Activated T-helper 2 cell treated with anti-CD3 and anti-CD28 coated beads, Interferon-gamma antibody, Interleukin-2, Interleukin-4, amounts not matched to agents 10 μg/mL and 5 μg/mL and 100 μg/mL, durations not matched to agents 14 hours and 24 hours and 36 hours (primary cell): ENCODE measurements around the gene ZBTB9. TPM values are rescaled to one million over a fixed set of nuclear protein-coding genes. Genes with fewer than 3 reads are reported as not detected.
"Not testable (repeated sequence)": the region's sequence is repeated elsewhere in the genome, so short reads cannot be mapped to it uniquely, and the experiment has no call there.

Experiments used
- DNase-seq: peaks from one replicate; pipeline ENCODE4 v3.0.0; 2021; ENCODE audit warnings: low spot score
- H3K27ac Mint-ChIP-seq: one replicate; pipeline ENCODE4 v1.8.0; 2021; ENCODE audit warnings: mixed read lengths
- H3K27me3 Mint-ChIP-seq: one replicate; pipeline ENCODE4 v1.8.0; 2021; ENCODE audit warnings: low read depth, mixed read lengths
- H3K36me3 Mint-ChIP-seq: one replicate; pipeline ENCODE4 v1.8.0; 2021; ENCODE audit warnings: low read depth, mixed read lengths
- H3K4me1 Mint-ChIP-seq: one replicate; pipeline ENCODE4 v1.8.0; 2021; ENCODE audit warnings: low read depth, mixed read lengths
- H3K4me3 Mint-ChIP-seq: one replicate; pipeline ENCODE4 v1.8.0; 2021; ENCODE audit warnings: low read depth, mild to moderate bottlenecking, moderate library complexity, mixed read lengths
- H3K9me3 Mint-ChIP-seq: one replicate; pipeline ENCODE4 v1.8.0; 2021; ENCODE audit warnings: mixed read lengths
- intact Hi-C: fragments of 100-400 bp; cut with micrococcal nuclease; formaldehyde crosslinking; loops from one replicate; pipeline ENCODE4 v1.15.1; 2023
- total RNA-seq: library from RNA; stranded (reverse); gene quantifications from 2 replicates; pipeline ENCODE4 v1.2.3, GENCODE V29; 2022

Gene ZBTB9
- total RNA-seq, 1 donor from 2014 or later, result 11.5 TPM

- Mint-ChIP-seq H3K4me3 (no peak overlapping the region), H3K27me3 (peaks cover 12% of the 10 kb centered on the region)
Measured at GRCh38 chr6:33466075-33466735, 11.8 kb downstream of the ZBTB9 start.

GRCh38 chr6:33467091-33467490 lies 12.7 kb downstream of the ZBTB9 start:
- H3K36me3 Mint-ChIP-seq, result no peaks in the 10 kb centered on the region
- peaks cover 10% of the 10 kb centered on the region for H3K27me3 Mint-ChIP-seq
- no peak for DNase-seq
- intact Hi-C loops, result no loop called here
- no peaks in the 10 kb centered on the region for H3K9me3 Mint-ChIP-seq
- no peak overlapping the region for H3K4me3 Mint-ChIP-seq
- H3K27ac Mint-ChIP-seq, result no peak overlapping the region
- H3K4me1 Mint-ChIP-seq, result no peaks in the 10 kb centered on the region

More at GRCh38 chr6:33466075-33466735, 11.8 kb downstream of the ZBTB9 start:
- Mint-ChIP-seq H3K27ac (no peak overlapping the region), H3K36me3 (no peaks in the 10 kb centered on the region), H3K9me3 (no peaks in the 10 kb centered on the region), H3K4me1 (no peaks in the 10 kb centered on the region)
- intact Hi-C loops, result no loop called here
- DNase-seq, result no peak

GRCh38 chr6:33469661-33470060 lies 15.3 kb downstream of the ZBTB9 start:
- Mint-ChIP-seq H3K27ac (no peak overlapping the region), H3K4me1 (no peaks in the 10 kb centered on the region), H3K36me3 (no peaks in the 10 kb centered on the region), H3K9me3 (no peaks in the 10 kb centered on the region), H3K27me3 (peaks cover 6% of the 10 kb centered on the region), H3K4me3 (no peak overlapping the region)
- intact Hi-C loops, result no loop called here
- no peak for DNase-seq

- DNase-seq, result no peak
- Mint-ChIP-seq H3K4me1 (no peaks in the 10 kb centered on the region), H3K36me3 (no peaks in the 10 kb centered on the region), H3K27me3 (peaks cover 12% of the 10 kb centered on the region), H3K27ac (no peak overlapping the region), H3K9me3 (no peaks in the 10 kb centered on the region), H3K4me3 (no peak overlapping the region)
- intact Hi-C loops, result no loop called here
Measured at GRCh38 chr6:33477864-33478263, 23.5 kb downstream of the ZBTB9 start.

- H3K4me3 Mint-ChIP-seq, result no peak overlapping the region
- H3K4me1 Mint-ChIP-seq, result no peaks in the 10 kb centered on the region
- intact Hi-C loops, result no loop called here
- H3K27me3 Mint-ChIP-seq, result peaks cover 10% of the 10 kb centered on the region
- no peaks in the 10 kb centered on the region for H3K9me3 Mint-ChIP-seq
- no peak overlapping the region for H3K27ac Mint-ChIP-seq
- DNase-seq, result no peak
- H3K36me3 Mint-ChIP-seq, result no peaks in the 10 kb centered on the region
Measured at GRCh38 chr6:33481192-33481591, 26.8 kb downstream of the ZBTB9 start.

GRCh38 chr6:33482620-33483019 lies 28.2 kb downstream of the ZBTB9 start:
- H3K4me3 Mint-ChIP-seq, intact Hi-C loops, H3K4me1 Mint-ChIP-seq, H3K36me3 Mint-ChIP-seq, DNase-seq, H3K27ac Mint-ChIP-seq, H3K9me3 Mint-ChIP-seq: not testable (repeated sequence)
- peaks cover 14% of the 10 kb centered on the region for H3K27me3 Mint-ChIP-seq

- no peaks in the 10 kb centered on the region for H3K4me1 Mint-ChIP-seq
Measured at GRCh38 chr6:33483678-33484077, 29.3 kb downstream of the ZBTB9 start.

GRCh38 chr6:33484673-33485262 lies 30.4 kb downstream of the ZBTB9 start:
- peaks cover 11% of the 10 kb centered on the region for H3K27me3 Mint-ChIP-seq
- intact Hi-C loops, H3K4me3 Mint-ChIP-seq, H3K4me1 Mint-ChIP-seq, H3K27ac Mint-ChIP-seq, H3K9me3 Mint-ChIP-seq, H3K36me3 Mint-ChIP-seq, DNase-seq: not testable (repeated sequence)

More at GRCh38 chr6:33483678-33484077, 29.3 kb downstream of the ZBTB9 start:
- Mint-ChIP-seq H3K36me3 (no peaks in the 10 kb centered on the region), H3K9me3 (peaks cover 4% of the 10 kb centered on the region), H3K27ac (no peak overlapping the region), H3K4me3 (no peak overlapping the region), H3K27me3 (peaks cover 11% of the 10 kb centered on the region)
- no peak for DNase-seq
- intact Hi-C loops, result no loop called here

- H3K4me3 Mint-ChIP-seq, DNase-seq, H3K9me3 Mint-ChIP-seq, H3K36me3 Mint-ChIP-seq, H3K4me1 Mint-ChIP-seq, H3K27ac Mint-ChIP-seq, intact Hi-C loops: not testable (repeated sequence)
- H3K27me3 Mint-ChIP-seq, result peaks cover 10% of the 10 kb centered on the region
Measured at GRCh38 chr6:33485680-33486079, 31.3 kb downstream of the ZBTB9 start.

GRCh38 chr6:33488339-33488738 lies 34.0 kb downstream of the ZBTB9 start:
- no peak overlapping the region for H3K4me3 Mint-ChIP-seq
- no peak overlapping the region for H3K27ac Mint-ChIP-seq
- peaks cover 4% of the 10 kb centered on the region for H3K9me3 Mint-ChIP-seq
- intact Hi-C loops, result no loop called here
- no peaks in the 10 kb centered on the region for H3K36me3 Mint-ChIP-seq
- no peaks in the 10 kb centered on the region for H3K4me1 Mint-ChIP-seq
- DNase-seq, result no peak
- peaks cover 6% of the 10 kb centered on the region for H3K27me3 Mint-ChIP-seq

GRCh38 chr6:33490198-33490597 lies 35.8 kb downstream of the ZBTB9 start:
- Mint-ChIP-seq H3K36me3 (no peaks in the 10 kb centered on the region), H3K9me3 (peaks cover 4% of the 10 kb centered on the region), H3K27me3 (peaks cover 6% of the 10 kb centered on the region), H3K4me1 (no peaks in the 10 kb centered on the region), H3K4me3 (no peak overlapping the region), H3K27ac (no peak overlapping the region)
- intact Hi-C loops, result no loop called here
- no peak for DNase-seq

- Mint-ChIP-seq H3K27ac (no peak overlapping the region), H3K27me3 (peaks cover 6% of the 10 kb centered on the region), H3K36me3 (no peaks in the 10 kb centered on the region), H3K4me1 (no peaks in the 10 kb centered on the region), H3K4me3 (no peak overlapping the region), H3K9me3 (peaks cover 4% of the 10 kb centered on the region)
- intact Hi-C loops, result no loop called here
- no peak for DNase-seq
Measured at GRCh38 chr6:33490621-33491020, 36.2 kb downstream of the ZBTB9 start.

- intact Hi-C loops, result no loop called here
- H3K4me1 Mint-ChIP-seq, result no peaks in the 10 kb centered on the region
- H3K36me3 Mint-ChIP-seq, result no peaks in the 10 kb centered on the region
- H3K4me3 Mint-ChIP-seq, result no peak overlapping the region
- DNase-seq, result no peak
- H3K27ac Mint-ChIP-seq, result no peak overlapping the region
- H3K9me3 Mint-ChIP-seq, result no peaks in the 10 kb centered on the region
- peaks cover 8% of the 10 kb centered on the region for H3K27me3 Mint-ChIP-seq
Measured at GRCh38 chr6:33492093-33492492, 37.7 kb downstream of the ZBTB9 start.
